Activated T-helper 17 cell treated with anti-CD3 and anti-CD28 coated beads, Interleukin-2, amount 50 U/mL, for 72 hours (primary cell): ENCODE data around the gene DDO. TPM values are rescaled to one million over a fixed set of nuclear protein-coding genes. Genes with fewer than 3 reads are reported as not detected.

Source experiments
- ATAC-seq: fragments of 150-1000 bp; cut with Tn5 transposase; replicated peaks from 2 replicates; pipeline ENCODE4 v1.10.0; 2021; ENCODE audit warnings: mild to moderate bottlenecking, moderate library complexity
- H3K27ac Mint-ChIP-seq: one replicate; pipeline ENCODE4 v1.8.0; 2022; ENCODE audit warnings: mixed read lengths
- H3K27me3 Mint-ChIP-seq: one replicate; pipeline ENCODE4 v1.8.0; 2022; ENCODE audit warnings: mixed read lengths
- H3K36me3 Mint-ChIP-seq: one replicate; pipeline ENCODE4 v1.8.0; 2022; ENCODE audit warnings: low read depth, mild to moderate bottlenecking, mixed read lengths
- H3K4me1 Mint-ChIP-seq: one replicate; pipeline ENCODE4 v1.8.0; 2022; ENCODE audit warnings: mixed read lengths
- H3K4me3 Mint-ChIP-seq: one replicate; pipeline ENCODE4 v1.8.0; 2022; ENCODE audit warnings: mild to moderate bottlenecking, mixed read lengths
- H3K9me3 Mint-ChIP-seq: one replicate; pipeline ENCODE4 v1.8.0; 2022; ENCODE audit warnings: mixed read lengths
- total RNA-seq, 2 donors: library from RNA; stranded (reverse); gene quantifications; one replicate each; pipeline ENCODE4 v1.2.3, GENCODE V29; 2022

The DDO gene
- total RNA-seq, 2 donors from 2014 or later: not detected

GRCh38 chr6:110366975-110367374 lies 48.4 kb downstream of the DDO start:
- H3K4me3 Mint-ChIP-seq: no peak overlapping the region

GRCh38 chr6:110366256-110366655 lies 49.1 kb downstream of the DDO start:
- Mint-ChIP-seq H3K27ac (no peak overlapping the region), H3K36me3 (no peaks in the 10 kb centered on the region), H3K4me1 (peaks cover 6% of the 10 kb centered on the region), H3K4me3 (no peak overlapping the region), H3K27me3 (peaks cover 27% of the 10 kb centered on the region), H3K9me3 (no peaks in the 10 kb centered on the region)
- no peak for ATAC-seq

More at GRCh38 chr6:110366975-110367374, 48.4 kb downstream of the DDO start:
- Mint-ChIP-seq H3K4me1 (peaks cover 6% of the 10 kb centered on the region), H3K9me3 (no peaks in the 10 kb centered on the region), H3K27me3 (peaks cover 28% of the 10 kb centered on the region), H3K27ac (no peak overlapping the region), H3K36me3 (no peaks in the 10 kb centered on the region)
- no peak for ATAC-seq

- H3K4me3 Mint-ChIP-seq: no peak overlapping the region
- no peaks in the 10 kb centered on the region for H3K36me3 Mint-ChIP-seq
- H3K27ac Mint-ChIP-seq: no peak overlapping the region
- no peaks in the 10 kb centered on the region for H3K9me3 Mint-ChIP-seq
- ATAC-seq: no peak
- H3K27me3 Mint-ChIP-seq: peaks cover 32% of the 10 kb centered on the region
- H3K4me1 Mint-ChIP-seq: peaks cover 6% of the 10 kb centered on the region
Measured at GRCh38 chr6:110364364-110365105, 50.8 kb downstream of the DDO start.

GRCh38 chr6:110363748-110364147 lies 51.6 kb downstream of the DDO start:
- H3K4me1 Mint-ChIP-seq: peaks cover 6% of the 10 kb centered on the region
- no peak overlapping the region for H3K27ac Mint-ChIP-seq
- no peak for ATAC-seq
- no peaks in the 10 kb centered on the region for H3K9me3 Mint-ChIP-seq
- H3K4me3 Mint-ChIP-seq: no peak overlapping the region
- no peaks in the 10 kb centered on the region for H3K36me3 Mint-ChIP-seq
- peaks cover 38% of the 10 kb centered on the region for H3K27me3 Mint-ChIP-seq

- Mint-ChIP-seq H3K27ac (no peak overlapping the region), H3K27me3 (peaks cover 50% of the 10 kb centered on the region), H3K9me3 (no peaks in the 10 kb centered on the region), H3K4me1 (peaks cover 7% of the 10 kb centered on the region), H3K36me3 (no peaks in the 10 kb centered on the region), H3K4me3 (no peak overlapping the region)
- ATAC-seq: no peak
Measured at GRCh38 chr6:110360676-110361075, 54.7 kb downstream of the DDO start.

GRCh38 chr6:110359556-110359955 lies 55.8 kb downstream of the DDO start:
- Mint-ChIP-seq H3K4me3 (no peak overlapping the region), H3K27ac (no peak overlapping the region), H3K36me3 (no peaks in the 10 kb centered on the region), H3K9me3 (no peaks in the 10 kb centered on the region), H3K4me1 (peaks cover 7% of the 10 kb centered on the region), H3K27me3 (peaks cover 53% of the 10 kb centered on the region)
- ATAC-seq: no peak

GRCh38 chr6:110358553-110359160 lies 56.7 kb downstream of the DDO start:
- Mint-ChIP-seq H3K4me1 (peaks cover 7% of the 10 kb centered on the region), H3K27ac (no peak overlapping the region), H3K4me3 (peak overlapping the region; percentile 34), H3K27me3 (peaks cover 53% of the 10 kb centered on the region), H3K36me3 (no peaks in the 10 kb centered on the region), H3K9me3 (no peaks in the 10 kb centered on the region)
- no peak for ATAC-seq

GRCh38 chr6:110357664-110358552 lies 57.5 kb downstream of the DDO start, which contains the start of gene METTL24:
TSS of gene METTL24 (minus strand) at chr6:110358349. CDS start at chr6:110358272, 77 bp downstream.
- Mint-ChIP-seq H3K9me3 (no peaks in the 10 kb centered on the region), H3K36me3 (no peaks in the 10 kb centered on the region), H3K4me3 (peak within 1 kb of the TSS; percentile 61), H3K27ac (no peak within 1 kb of the TSS), H3K4me1 (peaks cover 7% of the 10 kb centered on the region), H3K27me3 (peaks cover 56% of the 10 kb centered on the region)
- peak; percentile 18 for ATAC-seq

GRCh38 chr6:110357298-110357663 lies 58.1 kb downstream of the DDO start:
- no peaks in the 10 kb centered on the region for H3K9me3 Mint-ChIP-seq
- H3K27me3 Mint-ChIP-seq: peaks cover 52% of the 10 kb centered on the region
- H3K27ac Mint-ChIP-seq: no peak overlapping the region
- peak overlapping the region; percentile 61 for H3K4me3 Mint-ChIP-seq
- H3K36me3 Mint-ChIP-seq: no peaks in the 10 kb centered on the region
- H3K4me1 Mint-ChIP-seq: peaks cover 7% of the 10 kb centered on the region
- ATAC-seq: no peak

- ATAC-seq: no peak
- H3K9me3 Mint-ChIP-seq: no peaks in the 10 kb centered on the region
- H3K4me1 Mint-ChIP-seq: peaks cover 7% of the 10 kb centered on the region
- H3K27me3 Mint-ChIP-seq: peaks cover 53% of the 10 kb centered on the region
- H3K27ac Mint-ChIP-seq: no peak overlapping the region
- H3K4me3 Mint-ChIP-seq: peak overlapping the region; percentile 61
- no peaks in the 10 kb centered on the region for H3K36me3 Mint-ChIP-seq
Measured at GRCh38 chr6:110356778-110357177, 58.6 kb downstream of the DDO start.

GRCh38 chr6:110355727-110356126 lies 59.6 kb downstream of the DDO start:
- no peaks in the 10 kb centered on the region for H3K9me3 Mint-ChIP-seq
- H3K4me3 Mint-ChIP-seq: no peak overlapping the region
- peaks cover 45% of the 10 kb centered on the region for H3K27me3 Mint-ChIP-seq
- H3K27ac Mint-ChIP-seq: no peak overlapping the region
- H3K4me1 Mint-ChIP-seq: peaks cover 7% of the 10 kb centered on the region
- no peak for ATAC-seq
- H3K36me3 Mint-ChIP-seq: no peaks in the 10 kb centered on the region

- no peak overlapping the region for H3K4me3 Mint-ChIP-seq
- H3K27ac Mint-ChIP-seq: no peak overlapping the region
Measured at GRCh38 chr6:110355022-110355421, 60.4 kb downstream of the DDO start.

GRCh38 chr6:110354153-110354552 lies 61.2 kb downstream of the DDO start:
- no peaks in the 10 kb centered on the region for H3K9me3 Mint-ChIP-seq
- H3K27me3 Mint-ChIP-seq: peaks cover 33% of the 10 kb centered on the region
- H3K36me3 Mint-ChIP-seq: no peaks in the 10 kb centered on the region
- peaks cover 7% of the 10 kb centered on the region for H3K4me1 Mint-ChIP-seq
- no peak overlapping the region for H3K27ac Mint-ChIP-seq
- no peak overlapping the region for H3K4me3 Mint-ChIP-seq
- no peak for ATAC-seq

More at GRCh38 chr6:110355022-110355421, 60.4 kb downstream of the DDO start:
- no peak for ATAC-seq
- Mint-ChIP-seq H3K4me1 (peaks cover 7% of the 10 kb centered on the region), H3K9me3 (no peaks in the 10 kb centered on the region), H3K36me3 (no peaks in the 10 kb centered on the region), H3K27me3 (peaks cover 38% of the 10 kb centered on the region)

- peaks cover 7% of the 10 kb centered on the region for H3K4me1 Mint-ChIP-seq
- no peak overlapping the region for H3K27ac Mint-ChIP-seq
- no peaks in the 10 kb centered on the region for H3K36me3 Mint-ChIP-seq
- ATAC-seq: no peak
- H3K4me3 Mint-ChIP-seq: no peak overlapping the region
- H3K27me3 Mint-ChIP-seq: peaks cover 27% of the 10 kb centered on the region
- H3K9me3 Mint-ChIP-seq: no peaks in the 10 kb centered on the region
Measured at GRCh38 chr6:110353457-110354001, 61.8 kb downstream of the DDO start.
